HEK293 (cell line): ENCODE measurements around the gene SPDYE4.

Experiments used
- CTCF ChIA-PET: fragments of 350-600 bp; formaldehyde crosslinking; extraction: SDS; loops from one replicate; lab custom pipeline; 2021; ENCODE audit warnings: antibody characterized with exemption; lab: Yijun Ruan, JAX
- POLR2A ChIA-PET: fragments of 300-600 bp; formaldehyde crosslinking; extraction: SDS; loops from one replicate; lab custom pipeline; 2020; ENCODE audit warnings: antibody characterized with exemption, inconsistent platforms; lab: Yijun Ruan, JAX
- H3K27ac ChIP-seq: fragments of 200-500 bp; sonication (Bioruptor generic); 2 replicates; pipeline ENCODE4 v1.5.1; 2014; ENCODE audit warnings: low read depth, low read length, control low read depth, inconsistent platforms; ENCODE audit errors: extremely low read depth
- H3K36me3 ChIP-seq, 2 experiments: fragments of 200-500 bp in 1 of 2; sonication (Bioruptor generic) in 1 of 2; 1 replicate in 1 of 2; 2 replicates in 1 of 2; pipeline ENCODE4 v1.5.1; 2014 to 2017; ENCODE audit warnings: inconsistent platforms in 2 of 2, low read length in 2 of 2; ENCODE audit not compliant: control insufficient read depth in 2 of 2, insufficient read depth in 1 of 2
- H3K4me1 ChIP-seq: fragments of 200-500 bp; sonication (Bioruptor generic); 2 replicates; pipeline ENCODE4 v1.5.1; 2014; ENCODE audit warnings: mild to moderate bottlenecking, low read length, inconsistent platforms; ENCODE audit not compliant: control insufficient read depth, insufficient read depth
- H3K4me3 ChIP-seq: 2 replicates; pipeline ENCODE4 v1.5.1; 2011; ENCODE audit warnings: low read depth, mild to moderate bottlenecking, control low read depth, low read length, moderate library complexity
- H3K9me3 ChIP-seq: fragments of 200-500 bp; sonication (Bioruptor generic); 2 replicates; pipeline ENCODE4 v1.5.1; 2014; ENCODE audit warnings: low read depth, low read length, inconsistent platforms; ENCODE audit not compliant: control insufficient read depth, insufficient read depth
- SCRT1 ChIP-seq: fragments of 450-650 bp; formaldehyde crosslinking; IDR thresholded peaks from 2 replicates; pipeline ENCODE4 v1.5.1; 2016; ENCODE audit warnings: missing biosample characterization, missing genetic modification characterization, borderline replicate concordance
- SCRT2 ChIP-seq: fragments of 450-650 bp; formaldehyde crosslinking; IDR thresholded peaks from 2 replicates; pipeline ENCODE4 v1.5.1; 2016; ENCODE audit warnings: missing biosample characterization, missing genetic modification characterization
- SETDB1 ChIP-seq: IDR thresholded peaks from one replicate; pipeline ENCODE4 v1.6.1; 2017; ENCODE audit warnings: mild to moderate bottlenecking, low read length, moderate library complexity, mixed read lengths; ENCODE audit not compliant: insufficient read length
- TRIM28 ChIP-seq: IDR thresholded peaks from 2 replicates; pipeline ENCODE4 v1.6.1; 2011; ENCODE audit warnings: low read length, control low read depth, borderline replicate concordance
- ZFP3 ChIP-seq: fragments of 450-650 bp; formaldehyde crosslinking; IDR thresholded peaks from 2 replicates; pipeline ENCODE4 v1.5.1; 2016; ENCODE audit warnings: low read depth, missing biosample characterization, missing genetic modification characterization
- ZIC2 ChIP-seq: fragments of 450-650 bp; formaldehyde crosslinking; IDR thresholded peaks from 2 replicates; pipeline ENCODE4 v1.5.1; 2016; ENCODE audit warnings: missing biosample characterization, missing genetic modification characterization
- ZNF10 ChIP-seq: fragments of 450-650 bp; formaldehyde crosslinking; IDR thresholded peaks from 2 replicates; pipeline ENCODE4 v1.5.1; 2017; ENCODE audit warnings: missing biosample characterization, missing genetic modification characterization
- ZNF175 ChIP-seq: fragments of 450-650 bp; formaldehyde crosslinking; IDR thresholded peaks from 2 replicates; pipeline ENCODE4 v1.5.1; 2016; ENCODE audit warnings: missing biosample characterization, missing genetic modification characterization
- ZNF214 ChIP-seq: fragments of 450-650 bp; formaldehyde crosslinking; IDR thresholded peaks from 2 replicates; pipeline ENCODE4 v1.5.1; 2017; ENCODE audit warnings: missing biosample characterization, mild to moderate bottlenecking, missing genetic modification characterization, borderline replicate concordance
- ZNF223 ChIP-seq: fragments of 450-650 bp; formaldehyde crosslinking; IDR thresholded peaks from 2 replicates; pipeline ENCODE4 v1.5.1; 2016; ENCODE audit warnings: missing biosample characterization, missing genetic modification characterization
- ZNF274 ChIP-seq, 2 experiments: fragments of 200-500 bp in 1 of 2; fragments of 450-650 bp in 1 of 2; sonication (Bioruptor generic) in 1 of 2; formaldehyde crosslinking in 1 of 2; IDR thresholded peaks; 2 replicates each; pipeline versions ENCODE4 v1.5.1 to v1.6.1; 2014 to 2016; ENCODE audit warnings: borderline replicate concordance in 1 of 2, inconsistent platforms in 1 of 2, low read length in 1 of 2, missing biosample characterization in 1 of 2, missing genetic modification characterization in 1 of 2
- ZNF302 ChIP-seq: fragments of 450-650 bp; formaldehyde crosslinking; IDR thresholded peaks from 2 replicates; pipeline ENCODE4 v1.5.1; 2016; ENCODE audit warnings: missing biosample characterization, missing genetic modification characterization, low read depth
- ZNF324 ChIP-seq: fragments of 450-650 bp; formaldehyde crosslinking; IDR thresholded peaks from 2 replicates; pipeline ENCODE4 v1.5.1; 2016; ENCODE audit warnings: missing biosample characterization, missing genetic modification characterization
- ZNF391 ChIP-seq: fragments of 450-650 bp; formaldehyde crosslinking; IDR thresholded peaks from 2 replicates; pipeline ENCODE4 v1.5.1; 2016; ENCODE audit warnings: low read depth, missing biosample characterization, missing genetic modification characterization, borderline replicate concordance
- ZNF433 ChIP-seq: fragments of 450-650 bp; formaldehyde crosslinking; IDR thresholded peaks from 2 replicates; pipeline ENCODE4 v1.5.1; 2016; ENCODE audit warnings: missing biosample characterization, missing genetic modification characterization, low read depth
- ZNF501 ChIP-seq: fragments of 450-650 bp; formaldehyde crosslinking; IDR thresholded peaks from 2 replicates; pipeline ENCODE4 v1.5.1; 2016; ENCODE audit warnings: missing biosample characterization, missing genetic modification characterization
- ZNF560 ChIP-seq: fragments of 450-650 bp; formaldehyde crosslinking; IDR thresholded peaks from 2 replicates; pipeline ENCODE4 v1.5.1; 2017; ENCODE audit warnings: missing biosample characterization, missing genetic modification characterization, borderline replicate concordance
- ZNF596 ChIP-seq: fragments of 450-650 bp; IDR thresholded peaks from 2 replicates; pipeline ENCODE4 v1.5.0; 2018; ENCODE audit warnings: missing biosample characterization, mild to moderate bottlenecking, missing genetic modification characterization, moderate library complexity
- ZNF654 ChIP-seq: fragments of 450-650 bp; formaldehyde crosslinking; IDR thresholded peaks from 2 replicates; pipeline ENCODE4 v1.5.1; 2016; ENCODE audit warnings: low read depth, missing biosample characterization, missing genetic modification characterization
- ZNF660 ChIP-seq: fragments of 450-650 bp; IDR thresholded peaks from 2 replicates; pipeline ENCODE4 v1.5.1; 2018; ENCODE audit warnings: missing biosample characterization, mild to moderate bottlenecking, missing genetic modification characterization
- ZNF664 ChIP-seq: fragments of 450-650 bp; formaldehyde crosslinking; IDR thresholded peaks from 2 replicates; pipeline ENCODE4 v1.5.1; 2016; ENCODE audit warnings: missing biosample characterization, missing genetic modification characterization
- ZNF785 ChIP-seq: fragments of 450-650 bp; formaldehyde crosslinking; IDR thresholded peaks from 2 replicates; pipeline ENCODE4 v1.5.1; 2016; ENCODE audit warnings: missing biosample characterization, missing genetic modification characterization
- ZNF792 ChIP-seq: fragments of 450-650 bp; formaldehyde crosslinking; IDR thresholded peaks from 2 replicates; pipeline ENCODE4 v1.5.1; 2016; ENCODE audit warnings: missing biosample characterization, missing genetic modification characterization
- TF ChIP-seq, protein P1 (sequence below): fragments of 450-650 bp; formaldehyde crosslinking; IDR thresholded peaks from 2 replicates; pipeline ENCODE4 v1.5.1; 2016; ENCODE audit warnings: missing biosample characterization, missing genetic modification characterization
- TF ChIP-seq, protein P2 (sequence below): fragments of 450-650 bp; IDR thresholded peaks from 2 replicates; pipeline ENCODE4 v1.5.1; 2018; ENCODE audit warnings: missing biosample characterization, mild to moderate bottlenecking, missing genetic modification characterization
- TF ChIP-seq, protein P3 (sequence below): fragments of 450-650 bp; formaldehyde crosslinking; IDR thresholded peaks from 2 replicates; pipeline ENCODE4 v1.5.1; 2017; ENCODE audit warnings: missing biosample characterization, mild to moderate bottlenecking, missing genetic modification characterization, moderate library complexity

The SPDYE4 gene

DNA sequence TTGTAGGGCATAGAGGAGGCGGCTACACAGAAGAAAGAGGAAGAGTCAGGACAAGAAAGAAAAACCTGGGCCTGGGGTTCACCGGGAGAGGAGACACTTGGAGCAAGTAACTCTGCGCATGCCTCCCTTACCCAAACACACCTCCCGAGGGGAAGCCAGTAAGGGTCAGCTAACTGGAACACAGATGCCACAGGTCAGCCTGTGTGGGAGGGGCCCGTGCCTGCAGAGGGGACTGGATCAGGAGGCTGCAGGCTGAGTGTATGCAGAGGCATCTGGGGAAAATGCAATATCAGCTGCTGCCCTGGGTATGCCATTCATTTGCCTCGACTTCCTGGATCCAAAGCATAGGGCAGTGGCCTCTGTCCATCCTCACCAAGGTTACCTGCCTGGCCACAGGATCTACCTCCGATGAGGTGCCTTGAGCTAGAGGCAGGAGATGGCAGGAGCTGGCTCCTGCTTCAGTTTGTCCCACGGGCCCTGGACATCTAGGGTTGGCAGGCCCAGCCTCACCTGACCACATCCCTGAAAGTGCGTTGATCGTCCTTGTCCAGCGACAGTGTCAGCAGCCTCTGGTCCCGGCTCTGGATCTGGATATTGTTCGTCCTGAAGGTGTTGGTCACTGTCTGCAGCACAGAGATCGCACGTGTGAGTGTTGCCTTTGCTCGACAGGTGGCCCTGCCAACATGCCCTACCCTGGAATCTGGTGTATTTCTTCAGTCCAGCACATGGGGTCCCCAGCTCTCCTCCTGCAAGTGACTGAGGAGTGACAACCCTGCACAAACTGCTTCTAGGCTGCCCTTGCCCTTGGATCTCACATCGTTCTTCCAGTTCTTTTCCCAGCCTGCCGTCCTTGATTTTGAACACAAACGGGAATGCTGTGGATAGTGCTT is 45.4 kb upstream of the SPDYE4 start:
- TF ChIP-seq, protein P1, sequence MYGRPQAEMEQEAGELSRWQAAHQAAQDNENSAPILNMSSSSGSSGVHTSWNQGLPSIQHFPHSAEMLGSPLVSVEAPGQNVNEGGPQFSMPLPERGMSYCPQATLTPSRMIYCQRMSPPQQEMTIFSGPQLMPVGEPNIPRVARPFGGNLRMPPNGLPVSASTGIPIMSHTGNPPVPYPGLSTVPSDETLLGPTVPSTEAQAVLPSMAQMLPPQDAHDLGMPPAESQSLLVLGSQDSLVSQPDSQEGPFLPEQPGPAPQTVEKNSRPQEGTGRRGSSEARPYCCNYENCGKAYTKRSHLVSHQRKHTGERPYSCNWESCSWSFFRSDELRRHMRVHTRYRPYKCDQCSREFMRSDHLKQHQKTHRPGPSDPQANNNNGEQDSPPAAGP, result no peak
- TF ChIP-seq ZNF391 (tag by site-specific recombination) (no peak), SCRT2 (tag by site-specific recombination) (peak; percentile 86), ZNF214 (no peak), ZNF175 (no peak), SCRT1 (tag by site-specific recombination) (peak; percentile 66), ZNF792 (tag by site-specific recombination) (no peak)
- TF ChIP-seq, protein P2, sequence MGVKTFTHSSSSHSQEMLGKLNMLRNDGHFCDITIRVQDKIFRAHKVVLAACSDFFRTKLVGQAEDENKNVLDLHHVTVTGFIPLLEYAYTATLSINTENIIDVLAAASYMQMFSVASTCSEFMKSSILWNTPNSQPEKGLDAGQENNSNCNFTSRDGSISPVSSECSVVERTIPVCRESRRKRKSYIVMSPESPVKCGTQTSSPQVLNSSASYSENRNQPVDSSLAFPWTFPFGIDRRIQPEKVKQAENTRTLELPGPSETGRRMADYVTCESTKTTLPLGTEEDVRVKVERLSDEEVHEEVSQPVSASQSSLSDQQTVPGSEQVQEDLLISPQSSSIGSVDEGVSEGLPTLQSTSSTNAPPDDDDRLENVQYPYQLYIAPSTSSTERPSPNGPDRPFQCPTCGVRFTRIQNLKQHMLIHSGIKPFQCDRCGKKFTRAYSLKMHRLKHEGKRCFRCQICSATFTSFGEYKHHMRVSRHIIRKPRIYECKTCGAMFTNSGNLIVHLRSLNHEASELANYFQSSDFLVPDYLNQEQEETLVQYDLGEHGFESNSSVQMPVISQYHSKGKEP (tag by site-specific recombination), result no peak
- CTCF ChIA-PET, result interaction anchor here (0.5 to 2.2 kb wide), 5 partner anchors 18 to 92 kb away, joined by 3 to 11 read pairs (median 6); no protein-coding TSS in a partner anchor
- POLR2A ChIA-PET, result no interaction called here

DNA sequence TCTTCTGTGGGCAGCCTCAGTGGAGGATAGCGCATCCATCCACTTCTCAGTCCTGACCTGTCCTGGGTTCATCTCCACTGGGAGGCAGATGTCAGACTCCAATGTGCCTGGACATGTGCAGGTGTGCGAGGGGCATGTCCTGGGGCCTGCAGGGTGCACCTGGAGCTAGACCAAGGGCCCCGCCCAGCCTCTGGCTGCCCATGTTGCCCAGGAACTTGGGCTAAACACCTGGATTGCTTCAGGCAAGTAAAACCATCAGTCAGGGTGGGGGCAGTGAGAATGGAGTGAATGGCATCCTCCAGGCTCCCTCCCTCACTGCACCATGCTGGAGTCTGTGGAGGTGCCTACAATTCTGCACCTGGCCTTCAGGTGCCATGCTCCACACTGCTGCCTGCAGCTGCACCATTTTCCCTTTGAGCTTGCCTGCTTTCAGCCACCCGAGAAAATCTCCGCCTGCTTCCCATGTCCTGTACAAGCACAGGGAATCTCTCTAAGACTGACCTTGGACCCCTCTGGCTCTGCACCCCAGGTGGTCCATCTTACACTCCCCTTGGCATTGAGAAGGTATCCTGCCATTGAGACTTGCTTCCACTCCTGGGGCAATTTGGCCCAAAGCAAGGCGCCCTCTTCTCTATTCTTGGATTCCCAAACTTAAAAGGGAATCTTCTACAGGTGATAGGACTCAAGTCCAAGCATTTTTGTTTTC is 42.9 kb upstream of the SPDYE4 start:
- TF ChIP-seq ZNF785 (tag by site-specific recombination) (no peak), ZNF654 (no peak), TRIM28 (no peak), ZNF596 (no peak), ZNF10 (tag by site-specific recombination) (no peak), ZNF560 (tag by site-specific recombination) (no peak), SCRT2 (tag by site-specific recombination) (no peak), ZNF664 (no peak), ZNF302 (no peak), SETDB1 (no peak), ZNF792 (tag by site-specific recombination) (no peak), ZNF274 (IDR thresholded peaks at IDR 0.05; ENCODE audit: low read length) (no peak), ZNF274 (tag by site-specific recombination; IDR thresholded peaks at IDR 0.05; ENCODE audit: borderline replicate concordance) (no peak), ZNF660 (tag by site-specific recombination) (no peak), ZFP3 (no peak), ZNF324 (tag by site-specific recombination) (no peak), ZIC2 (tag by site-specific recombination) (no peak), ZNF501 (no peak), ZNF433 (no peak), ZNF223 (tag by site-specific recombination) (no peak)
- TF ChIP-seq, protein P3, sequence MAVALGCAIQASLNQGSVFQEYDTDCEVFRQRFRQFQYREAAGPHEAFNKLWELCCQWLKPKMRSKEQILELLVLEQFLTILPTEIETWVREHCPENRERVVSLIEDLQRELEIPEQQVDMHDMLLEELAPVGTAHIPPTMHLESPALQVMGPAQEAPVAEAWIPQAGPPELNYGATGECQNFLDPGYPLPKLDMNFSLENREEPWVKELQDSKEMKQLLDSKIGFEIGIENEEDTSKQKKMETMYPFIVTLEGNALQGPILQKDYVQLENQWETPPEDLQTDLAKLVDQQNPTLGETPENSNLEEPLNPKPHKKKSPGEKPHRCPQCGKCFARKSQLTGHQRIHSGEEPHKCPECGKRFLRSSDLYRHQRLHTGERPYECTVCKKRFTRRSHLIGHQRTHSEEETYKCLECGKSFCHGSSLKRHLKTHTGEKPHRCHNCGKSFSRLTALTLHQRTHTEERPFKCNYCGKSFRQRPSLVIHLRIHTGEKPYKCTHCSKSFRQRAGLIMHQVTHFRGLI (tag by site-specific recombination), result no peak
- TF ChIP-seq, all 188 proteins: peak for 0
- Histone ChIP-seq H3K9me3 (no peaks in the 10 kb centered on the region), H3K27ac (no peak overlapping the region), H3K36me3 (no peaks in the 10 kb centered on the region), H3K4me3 (no peak overlapping the region), H3K4me1 (no peaks in the 10 kb centered on the region)
- ChIA-PET CTCF (interaction anchor here (0.8 kb wide), 1 partner anchor 52 kb away, joined by 3 read pairs; no protein-coding TSS in a partner anchor), POLR2A (no interaction called here)

More for the DNA sequence above, 45.4 kb upstream of the SPDYE4 start:
- H3K27ac ChIP-seq, result no peak overlapping the region
- no peaks in the 10 kb centered on the region for H3K36me3 ChIP-seq
- H3K9me3 ChIP-seq, result no peaks in the 10 kb centered on the region
- no peak overlapping the region for H3K4me3 ChIP-seq
- no peaks in the 10 kb centered on the region for H3K4me1 ChIP-seq
